Smooth muscle cell (in vitro differentiated cells): ENCODE measurements around the gene PLCH1. TPM values are rescaled to one million over a fixed set of nuclear protein-coding genes. Genes with fewer than 3 reads are reported as not detected.
"Not testable (repeated sequence)": the region's sequence is repeated elsewhere in the genome, so short reads cannot be mapped to it uniquely, and the experiment has no call there.

Source experiments
- DNase-seq: peaks from one replicate; lab custom pipeline; 2025; ENCODE audit not compliant: unreplicated experiment; lab: John Stamatoyannopoulos, UW
- H2AFZ ChIP-seq: fragments of 200-600 bp; sonication (generic); 2 replicates; pipeline ENCODE4 v1.6.0; 2016; ENCODE audit warnings: antibody characterized with exemption, low read depth, mild to moderate bottlenecking
- H3F3A ChIP-seq: fragments of 200-600 bp; sonication (generic); 2 replicates; pipeline ENCODE4 v1.6.0; 2017; ENCODE audit warnings: antibody characterized with exemption, low read depth
- H3K27ac ChIP-seq: fragments of 200-600 bp; sonication (generic); 2 replicates; pipeline ENCODE4 v1.5.1; 2016; ENCODE audit warnings: low read depth, mild to moderate bottlenecking
- H3K27me3 ChIP-seq: fragments of 200-600 bp; sonication (generic); 2 replicates; pipeline ENCODE4 v1.6.1; 2016; ENCODE audit warnings: low read depth, mild to moderate bottlenecking
- H3K36me3 ChIP-seq: fragments of 200-600 bp; sonication (generic); 2 replicates; pipeline ENCODE4 v1.5.1; 2016; ENCODE audit warnings: low read depth
- H3K4me1 ChIP-seq: fragments of 200-600 bp; sonication (generic); 2 replicates; pipeline ENCODE4 v1.5.1; 2016; ENCODE audit warnings: low read depth
- H3K4me2 ChIP-seq: fragments of 200-600 bp; sonication (generic); 2 replicates; pipeline ENCODE4 v1.6.0; 2016; ENCODE audit warnings: mild to moderate bottlenecking
- H3K4me3 ChIP-seq: fragments of 200-600 bp; sonication (generic); 2 replicates; pipeline ENCODE4 v1.5.1; 2016; ENCODE audit warnings: mild to moderate bottlenecking
- H3K79me2 ChIP-seq: fragments of 200-600 bp; sonication (generic); 2 replicates; pipeline ENCODE4 v1.6.0; 2016; ENCODE audit warnings: low read depth, mild to moderate bottlenecking
- H3K9ac ChIP-seq: fragments of 200-600 bp; sonication (generic); 2 replicates; pipeline ENCODE4 v1.6.0; 2016; ENCODE audit warnings: low read depth
- H3K9me3 ChIP-seq: fragments of 200-600 bp; sonication (generic); replicated peaks from 2 replicates; pipeline ENCODE4 v1.5.1; 2016; ENCODE audit warnings: low read depth
- H4K20me1 ChIP-seq: fragments of 200-600 bp; sonication (generic); 2 replicates; pipeline ENCODE4 v1.6.0; 2016; ENCODE audit warnings: low read depth
- CTCF ChIP-seq: fragments of 200-600 bp; sonication (generic); IDR thresholded peaks from 2 replicates; pipeline ENCODE4 v1.5.1; 2017; ENCODE audit warnings: borderline replicate concordance, mild to moderate bottlenecking, antibody characterized with exemption; ENCODE audit not compliant: insufficient read depth, poor library complexity, severe bottlenecking
- WGBS: methylation state at CpG from one replicate; pipeline ENCODE4 v1.1.7; 2016; ENCODE audit warnings: low lambda C conversion rate; 5-methylcytosine and 5-hydroxymethylcytosine counted together
- polyA plus RNA-seq: library from polyadenylated mRNA; unstranded; fragments of >200 nt; fragmentation: Nextera tagmentation; extraction: Ambion mirVana; gene quantifications from 2 replicates; pipeline ENCODE4 v1.2.1, GENCODE V29; 2016
- total RNA-seq: library from RNA; depleted of rRNA; stranded (reverse); fragments of >200 nt; gene quantifications from 2 replicates; pipeline ENCODE4 v1.2.3, GENCODE V29; 2014

The PLCH1 gene
- total and polyA plus RNA-seq, 2 experiments from 2014 or later = 0.36 TPM; not detected in 1

GRCh38 chr3:155641956-155642355, 102.9 kb downstream of the PLCH1 start:
- no peak overlapping the region for H3K4me2 ChIP-seq
- no peak overlapping the region for H2AFZ ChIP-seq
- H4K20me1 ChIP-seq = no peaks in the 10 kb centered on the region
- no peaks in the 10 kb centered on the region for H3K79me2 ChIP-seq
- H3K27me3 ChIP-seq = no peaks in the 10 kb centered on the region
- no peak overlapping the region for H3K4me3 ChIP-seq
- H3K4me1 ChIP-seq = no peaks in the 10 kb centered on the region
- TF ChIP-seq CTCF = no peak
- no peaks in the 10 kb centered on the region for H3K36me3 ChIP-seq
- no peak for DNase-seq
- H3F3A ChIP-seq = no peaks in the 10 kb centered on the region
- H3K27ac ChIP-seq = no peak overlapping the region
- H3K9ac ChIP-seq = no peak overlapping the region
- WGBS = 52% methylated on average over 1 of the region's 1 CpG
- H3K9me3 ChIP-seq = no peaks in the 10 kb centered on the region

GRCh38 chr3:155640098-155640497, 104.8 kb downstream of the PLCH1 start:
- Histone ChIP-seq H2AFZ (no peak overlapping the region), H3K9ac (no peak overlapping the region), H3K4me2 (no peak overlapping the region), H3F3A (no peaks in the 10 kb centered on the region), H3K4me3 (no peak overlapping the region), H3K36me3 (no peaks in the 10 kb centered on the region), H3K27ac (no peak overlapping the region), H3K79me2 (no peaks in the 10 kb centered on the region), H3K27me3 (peaks cover 10% of the 10 kb centered on the region), H4K20me1 (no peaks in the 10 kb centered on the region), H3K9me3 (no peaks in the 10 kb centered on the region), H3K4me1 (no peaks in the 10 kb centered on the region)
- no peak for TF ChIP-seq CTCF
- DNase-seq = no peak
- 58% methylated on average over 3 of the region's 3 CpGs for WGBS

GRCh38 chr3:155639462-155640055, 105.3 kb downstream of the PLCH1 start:
- Histone ChIP-seq H3K27ac (no peak overlapping the region), H3K27me3 (peaks cover 13% of the 10 kb centered on the region), H3K79me2 (no peaks in the 10 kb centered on the region), H3K4me3 (no peak overlapping the region), H3F3A (no peaks in the 10 kb centered on the region), H3K9me3 (no peaks in the 10 kb centered on the region), H4K20me1 (no peaks in the 10 kb centered on the region), H2AFZ (no peak overlapping the region), H3K4me2 (no peak overlapping the region), H3K9ac (no peak overlapping the region), H3K36me3 (no peaks in the 10 kb centered on the region), H3K4me1 (no peaks in the 10 kb centered on the region)
- TF ChIP-seq CTCF = no peak
- no peak for DNase-seq
- 80% methylated on average over 4 of the region's 4 CpGs for WGBS

- H4K20me1 ChIP-seq, H3K4me3 ChIP-seq, H3K27ac ChIP-seq, H3F3A ChIP-seq, DNase-seq, H3K9ac ChIP-seq, H2AFZ ChIP-seq, H3K9me3 ChIP-seq, H3K36me3 ChIP-seq, H3K4me1 ChIP-seq, H3K79me2 ChIP-seq, H3K4me2 ChIP-seq: not testable (repeated sequence)
- H3K27me3 ChIP-seq = peaks cover 21% of the 10 kb centered on the region
These were observed 106.4 kb downstream of the PLCH1 start for GRCh38 chr3:155638461-155638860.
